Cerebellar cortex (tissue), 1 donor: Measurements from ENCODE around the gene TTLL8.
"Not testable (repeated sequence)": the region's sequence is repeated elsewhere in the genome, so short reads cannot be mapped to it uniquely, and the experiment has no call there.

ENCODE experiments used
- DNase-seq: peaks from one replicate; pipeline ENCODE4 v3.0.0-alpha.2; 2015; ENCODE audit warnings: low spot score

The TTLL8 gene

GRCh38 chr22:50058061-50058905 lies at the start of gene TTLL8:
Gene TTLL8, minus strand, starts transcription at chr22:50058298.
- no peak for DNase-seq

DNA sequence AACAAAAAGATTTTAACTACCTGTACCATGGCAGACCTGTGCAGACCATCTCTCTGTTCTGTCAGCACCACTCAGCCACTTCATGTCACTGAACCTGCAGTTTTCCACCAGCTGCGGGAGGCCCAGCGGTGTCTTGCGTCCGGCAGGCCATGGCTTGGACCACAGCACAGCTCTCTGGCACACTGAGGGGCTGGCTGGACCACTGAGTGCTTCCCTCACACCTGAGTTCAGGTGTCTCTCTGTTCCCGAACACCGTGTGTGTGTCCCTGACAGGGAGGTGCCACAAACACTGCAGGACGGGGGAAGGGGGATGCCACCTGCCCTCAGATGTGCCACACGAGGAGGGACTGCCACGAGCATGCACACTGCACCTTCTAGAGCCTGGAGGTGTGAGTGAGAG lies 49.4 kb upstream of the TTLL8 start:
- DNase-seq, result no peak

DNA sequence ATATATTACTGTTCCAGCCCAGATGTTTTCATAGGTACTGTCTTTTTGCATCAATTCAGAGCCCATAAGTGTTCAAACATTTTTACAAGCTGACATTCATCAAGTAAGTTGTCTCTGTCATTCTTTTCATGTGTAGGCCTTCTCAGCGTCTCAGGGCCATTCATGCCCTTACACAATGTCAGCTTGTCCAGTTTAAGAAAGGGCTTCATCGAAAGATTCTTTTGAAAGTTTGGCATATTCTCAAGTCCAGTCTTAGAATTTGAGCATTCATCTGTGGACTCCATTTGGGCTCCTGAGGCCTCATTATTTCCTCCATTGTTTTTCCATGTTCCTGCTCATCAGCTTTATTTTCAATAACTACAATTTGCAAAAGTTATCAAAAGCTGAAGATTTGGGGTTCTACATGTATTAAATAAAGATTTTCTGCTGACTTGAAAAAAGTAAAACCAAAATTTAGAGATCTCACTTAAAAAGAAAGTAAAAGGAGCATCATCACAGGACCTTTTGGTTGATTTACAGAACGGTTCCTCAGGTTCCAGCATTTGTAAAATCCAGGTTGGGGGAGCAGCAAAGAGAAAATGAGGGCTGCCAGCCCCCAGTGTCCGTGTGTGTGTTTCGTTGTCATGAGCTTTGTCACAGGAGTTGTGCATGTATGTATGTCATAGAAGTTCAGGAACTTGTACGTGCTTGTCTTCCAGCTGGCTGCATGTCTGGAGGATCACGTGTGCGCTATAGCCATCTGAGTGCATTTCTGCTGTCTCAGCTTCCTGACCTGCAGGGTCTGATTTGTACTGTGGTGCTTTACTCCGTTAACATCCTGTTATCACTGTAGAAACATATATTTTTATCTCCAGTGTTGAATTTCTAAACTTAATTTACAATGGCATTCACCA lies 47.4 kb upstream of the TTLL8 start:
- no peak for DNase-seq

DNA sequence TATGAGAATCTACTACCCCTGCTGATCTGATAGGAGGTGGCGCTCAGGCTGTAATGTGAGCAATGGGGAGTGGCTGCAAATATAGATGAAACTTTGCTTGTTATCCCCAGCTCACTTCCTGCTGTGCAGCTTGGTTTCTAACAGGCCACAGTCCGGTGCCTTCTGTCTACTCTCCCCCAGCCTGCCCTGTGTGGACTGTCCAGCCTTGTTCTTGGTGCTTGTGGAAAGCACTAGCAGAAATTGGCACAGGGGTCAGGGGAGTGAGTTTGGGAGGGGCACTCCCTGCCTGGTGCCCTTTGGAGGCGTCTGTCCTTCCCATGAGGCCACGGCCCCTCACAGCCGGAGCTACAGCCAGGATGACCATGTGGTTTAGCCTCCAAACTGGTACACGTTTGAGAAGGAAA lies 46.0 kb upstream of the TTLL8 start:
- no peak for DNase-seq

- no peak for DNase-seq
Observed at GRCh38 chr22:50102946-50103345, 44.8 kb upstream of the TTLL8 start.

DNA sequence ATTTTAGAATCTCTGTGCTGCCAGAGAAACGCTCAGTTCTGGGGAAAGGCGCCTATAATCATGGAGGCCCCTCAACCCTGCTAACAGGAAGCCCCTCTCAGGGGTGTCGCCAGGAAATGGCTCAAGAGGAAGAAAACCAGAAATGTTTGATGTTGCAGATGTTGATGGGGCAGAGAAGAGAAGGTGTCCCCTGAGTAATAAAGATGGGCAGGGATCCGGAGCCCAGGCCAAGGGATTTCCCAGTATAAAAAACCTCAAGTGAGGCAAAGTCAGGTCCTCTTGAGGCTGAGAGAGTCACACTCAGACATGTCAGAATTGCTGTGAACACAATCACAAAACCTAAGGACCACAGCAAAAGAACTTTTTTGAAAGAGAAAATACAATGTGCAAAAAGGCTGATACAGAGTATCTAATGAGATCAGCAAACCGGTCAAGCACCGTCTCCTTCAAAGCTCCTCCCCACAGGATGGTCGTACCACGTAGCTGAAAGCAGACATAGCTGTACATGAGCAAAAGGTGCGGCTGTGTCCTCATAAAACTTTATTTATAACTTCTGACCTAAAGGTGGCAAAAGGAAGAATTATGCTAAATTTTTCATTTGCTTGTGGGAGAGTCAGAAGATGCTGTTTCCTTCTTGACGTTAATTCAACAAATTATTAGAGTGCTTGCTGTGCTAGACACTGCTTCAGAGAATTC lies 43.9 kb upstream of the TTLL8 start:
- no peak for DNase-seq

GRCh38 chr22:50098052-50098451 lies 40.0 kb upstream of the TTLL8 start:
- DNase-seq, result no peak

- DNase-seq, result no peak
Observed at GRCh38 chr22:50092342-50092741, 34.2 kb upstream of the TTLL8 start.

DNA sequence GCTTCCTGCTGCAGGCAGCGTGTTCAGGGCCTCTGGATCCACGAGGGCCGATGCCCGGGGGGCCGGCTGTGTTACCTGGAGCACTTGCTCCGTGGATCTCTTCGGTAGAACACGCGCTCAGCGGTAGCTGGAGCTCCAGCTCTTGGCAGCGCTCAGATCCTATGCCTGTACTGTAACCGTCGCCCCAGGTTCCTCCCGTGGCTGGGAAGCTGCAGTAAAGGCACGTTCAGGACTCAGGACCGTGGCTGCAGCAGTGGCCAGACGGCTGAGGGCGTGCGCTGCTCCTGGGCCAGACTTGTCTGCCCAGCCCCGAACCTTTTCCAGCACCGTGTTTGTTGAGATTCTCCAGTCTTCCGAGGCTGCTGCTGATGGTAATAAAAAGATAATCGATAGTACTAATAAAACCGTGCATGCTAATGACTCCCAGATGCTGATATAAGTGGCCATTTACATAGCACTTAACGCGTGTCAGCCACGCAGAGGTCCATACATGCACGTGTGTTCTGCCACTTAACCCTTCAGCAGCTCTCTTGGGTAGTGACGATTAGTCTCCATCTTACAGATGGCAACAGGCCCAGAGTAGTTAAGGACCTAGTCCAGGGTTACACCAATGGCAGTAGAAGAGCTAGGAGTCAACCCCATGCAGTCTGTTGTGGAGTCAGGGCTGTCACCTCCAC lies 33.1 kb upstream of the TTLL8 start:
- DNase-seq, result no peak

DNA sequence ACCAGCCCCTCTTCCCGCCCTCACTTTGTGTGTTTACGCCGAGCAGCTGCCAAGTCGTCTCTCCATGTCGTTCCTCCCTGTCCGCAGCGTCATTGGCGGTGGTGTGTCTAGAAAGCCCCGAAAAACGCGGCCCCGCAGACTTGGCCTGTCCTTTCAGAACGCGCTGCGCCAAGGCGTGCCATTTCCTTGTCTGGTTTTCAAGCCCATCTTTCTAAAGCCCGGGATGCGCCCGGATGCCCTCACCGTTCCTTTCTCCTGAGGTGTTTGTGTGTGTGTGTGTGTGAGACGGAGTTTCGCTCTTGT lies 32.3 kb upstream of the TTLL8 start:
- DNase-seq, result no peak

DNA sequence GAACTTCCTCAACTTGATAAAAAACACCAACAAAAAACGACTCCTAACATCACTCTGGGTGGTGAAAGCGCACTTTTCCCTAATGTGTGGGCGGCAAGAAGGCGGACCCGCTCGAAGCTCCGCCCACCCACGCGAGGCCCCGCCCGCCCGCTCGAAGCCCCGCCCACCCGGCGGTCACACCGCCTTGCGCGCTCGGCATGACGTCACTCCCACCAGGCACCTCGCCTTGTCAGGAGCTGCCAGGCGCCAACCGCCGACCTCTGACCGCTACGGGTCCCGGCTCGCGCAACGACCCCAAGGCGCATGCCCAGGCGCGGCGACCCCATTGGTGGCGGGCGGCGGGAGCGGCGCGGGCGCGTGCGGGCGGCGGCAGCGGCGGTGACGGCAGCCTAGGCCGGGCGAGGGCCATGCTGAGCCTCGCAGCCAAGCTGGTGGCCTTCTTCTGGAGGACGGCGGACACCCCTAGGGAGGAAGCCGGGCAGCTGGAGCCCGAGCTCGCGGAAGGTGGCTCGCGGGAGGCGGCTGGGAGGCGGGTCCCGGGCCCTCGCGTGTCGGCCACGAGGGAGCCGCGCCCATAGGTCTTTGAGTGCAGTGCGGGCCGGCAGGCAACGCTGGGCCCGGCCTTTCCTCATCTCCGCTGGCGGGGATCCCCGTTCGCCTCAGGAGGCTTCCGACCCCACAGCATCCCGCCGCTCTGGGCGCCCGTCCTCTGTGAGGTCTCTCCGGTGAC lies 31.7 kb upstream of the TTLL8 start, which contains the start of gene MOV10L1:
TSS of gene MOV10L1 (plus strand) at position 325 of the 730 bp plus-strand sequence. CDS start at position 408, 83 bp downstream.
- no peak for DNase-seq

DNA sequence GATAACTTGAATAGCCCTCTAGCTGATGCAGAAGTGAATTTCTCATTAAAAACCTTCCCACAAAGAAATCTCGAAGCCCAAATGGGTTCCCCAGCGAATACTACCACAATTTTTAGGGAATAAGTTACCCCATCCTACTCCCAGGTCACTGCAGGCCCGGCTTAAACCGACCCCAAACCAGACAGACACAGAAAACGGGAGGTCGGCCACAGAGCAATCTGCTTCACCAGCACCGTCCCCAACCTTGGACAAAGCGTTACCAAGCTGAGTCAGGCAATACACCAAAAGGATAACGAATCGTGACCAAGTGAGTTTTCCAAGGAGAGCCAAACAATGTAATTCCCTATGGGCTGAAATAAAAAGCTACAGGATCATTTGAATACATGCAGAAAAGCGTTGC lies 31.1 kb upstream of the TTLL8 start:
- no peak for DNase-seq

DNA sequence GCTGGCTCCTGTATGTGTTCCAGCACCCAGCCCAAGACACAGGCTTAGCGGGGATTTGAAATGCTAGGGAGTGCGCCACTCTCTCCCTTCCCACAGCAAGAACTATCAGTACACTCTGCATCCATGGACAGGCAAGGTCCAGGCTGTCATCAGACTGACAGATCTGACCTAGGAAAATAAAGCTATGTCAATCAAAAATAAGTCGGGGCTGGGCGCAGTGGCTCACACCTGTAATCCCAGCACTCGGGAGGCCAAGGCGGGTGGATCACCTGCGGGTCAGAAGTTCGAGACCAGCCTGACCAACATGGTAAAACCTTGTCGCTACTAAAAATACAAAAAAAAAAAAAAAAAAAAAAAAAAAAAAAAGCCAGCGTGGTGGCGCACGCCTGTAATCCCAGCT lies 30.0 kb upstream of the TTLL8 start:
- DNase-seq, result no peak

- no peak for DNase-seq
Observed at GRCh38 chr22:50087646-50088045, 29.5 kb upstream of the TTLL8 start.

GRCh38 chr22:50086975-50087374 lies 28.9 kb upstream of the TTLL8 start:
- not testable (repeated sequence) for DNase-seq

- DNase-seq, result no peak
Observed at GRCh38 chr22:50086526-50086925, 28.4 kb upstream of the TTLL8 start.

- peak; percentile 10 for DNase-seq
Observed at GRCh38 chr22:50085211-50085972, 27.3 kb upstream of the TTLL8 start, which contains the start of gene MLC1. Gene MLC1, minus strand, starts transcription at chr22:50085426. Its CDS starts 524 bp downstream, at chr22:50084902.

GRCh38 chr22:50084614-50085021 lies 26.5 kb upstream of the TTLL8 start:
- no peak for DNase-seq

DNA sequence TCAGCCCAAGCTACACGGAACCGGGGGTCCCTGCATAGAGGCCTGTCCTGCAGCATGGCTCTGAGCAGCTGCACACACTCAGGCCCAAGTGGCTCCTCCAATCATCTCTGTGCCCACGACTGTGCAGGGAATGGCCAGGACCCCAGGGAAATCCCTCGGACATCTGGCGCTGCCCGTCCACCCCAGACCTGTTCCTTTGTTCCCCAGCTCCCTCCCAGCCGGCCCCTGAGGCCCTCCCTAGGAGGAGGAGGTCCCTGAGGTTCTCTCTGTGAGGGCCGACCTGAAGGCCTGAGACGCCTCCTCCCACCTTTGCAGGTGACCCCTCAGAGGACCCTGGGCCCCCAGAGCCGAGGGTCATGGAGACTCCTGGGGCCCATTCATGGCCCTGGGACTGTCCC lies 26.0 kb upstream of the TTLL8 start:
- no peak for DNase-seq

DNA sequence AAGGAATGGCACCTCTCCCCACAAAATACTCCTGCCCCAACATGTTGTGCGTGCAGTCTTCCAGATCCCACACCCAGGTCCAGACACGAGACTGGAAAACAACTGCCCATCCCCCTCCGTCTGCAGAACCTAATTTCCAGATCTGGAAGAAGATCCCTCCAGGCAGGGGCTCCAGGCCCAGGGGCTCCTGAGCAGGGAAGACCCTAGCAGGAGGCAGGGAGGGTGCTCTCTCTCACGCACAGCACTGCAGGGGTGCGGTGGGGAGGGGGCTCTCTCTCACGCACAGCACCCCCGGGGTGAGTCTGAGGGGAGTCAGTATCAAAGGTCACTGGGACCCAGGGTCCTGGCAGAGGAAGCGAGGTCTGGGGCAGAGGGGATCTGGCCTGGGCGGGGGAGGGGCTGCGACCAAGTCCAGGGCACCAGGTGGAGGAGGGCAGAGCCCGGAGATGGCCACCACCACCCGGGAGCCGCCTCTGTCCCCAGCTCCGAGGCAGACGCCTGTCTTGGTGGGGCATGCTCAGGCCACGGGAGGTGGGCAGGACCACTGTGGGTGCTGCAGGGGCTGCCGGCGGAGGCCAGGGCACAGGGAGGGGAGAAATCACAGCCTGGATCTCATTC lies 25.5 kb upstream of the TTLL8 start:
- no peak for DNase-seq
